Measurements from ENCODE around the gene ABCC1. TPM values are rescaled to one million over a fixed set of nuclear protein-coding genes. Genes with fewer than 3 reads are reported as not detected.

ABCC1 gene
- total RNA-seq: 10 to 100 TPM; 56.5 to 61.9 TPM
- polyA plus RNA-seq: 10 to 100 TPM in 1 of 2 donors, 1 to 10 TPM in 1; 2.9 to 30.8 TPM
- long read RNA-seq, donor 1, partial matches to known transcripts: 8 of 35 reads
- long read RNA-seq, donor 1, other reads (novel, unspliced or antisense): 27 of 35 reads
- long read RNA-seq, donor 2, full-length matches to known transcripts: 3 of 34 reads
- long read RNA-seq, donor 2, partial matches to known transcripts: 12 of 34 reads
- long read RNA-seq, donor 2, other reads (novel, unspliced or antisense): 19 of 34 reads

DNA sequence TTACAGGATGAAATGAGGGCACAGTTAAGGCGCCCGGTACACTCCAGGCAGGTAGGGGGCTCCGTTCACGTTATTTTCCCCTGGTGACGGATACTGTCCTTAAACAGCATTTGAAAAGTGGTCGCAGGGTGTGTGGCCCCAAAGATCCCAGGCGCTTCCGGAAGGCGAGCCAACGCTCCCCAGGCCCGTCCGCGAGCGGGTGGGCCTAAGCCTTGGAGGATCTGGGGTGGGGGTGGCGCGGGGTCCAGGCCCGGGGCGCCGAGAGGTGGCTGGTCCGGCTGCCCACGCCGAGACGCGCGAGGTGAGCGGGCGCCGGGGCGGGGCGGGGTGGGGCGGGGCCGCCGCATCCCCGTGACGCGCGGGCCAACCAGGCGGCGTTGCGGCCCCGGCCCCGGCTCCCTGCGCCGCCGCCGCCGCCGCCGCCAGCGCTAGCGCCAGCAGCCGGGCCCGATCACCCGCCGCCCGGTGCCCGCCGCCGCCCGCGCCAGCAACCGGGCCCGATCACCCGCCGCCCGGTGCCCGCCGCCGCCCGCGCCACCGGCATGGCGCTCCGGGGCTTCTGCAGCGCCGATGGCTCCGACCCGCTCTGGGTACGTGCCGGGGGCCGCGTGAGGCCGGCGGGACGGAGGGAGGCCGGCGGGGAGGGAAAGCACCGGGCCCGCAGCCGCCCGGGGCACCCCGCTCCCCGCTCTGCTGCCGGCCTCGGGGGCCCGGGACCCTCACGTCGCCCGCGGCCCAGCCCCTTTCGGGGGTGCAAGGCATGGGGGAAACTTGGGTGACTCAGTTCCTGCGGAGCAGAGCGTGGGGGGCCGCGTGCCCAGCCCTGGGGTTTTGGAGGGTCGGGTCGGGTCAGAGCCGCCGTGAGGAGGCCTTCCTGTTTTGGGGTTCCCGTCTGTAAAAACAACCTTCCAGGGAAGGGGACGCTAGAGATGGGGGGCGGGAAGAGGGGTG, at the start of gene ABCC1:
ABCC1 (plus strand) TSS at position 407 of the 951 bp plus-strand sequence; CDS start at position 543, 136 bp downstream.
- Histone ChIP-seq H3K36me3 (ENCODE audit: control insufficient read depth in 1 of 2, insufficient read depth in 2 of 2, low read length in 1 of 2) (no peaks in the 10 kb centered on the region), H3K4me1 (ENCODE audit: control insufficient read depth in 1 of 2, insufficient read depth in 2 of 2, low read length in 2 of 2) (peaks cover 0 to 6% of the 10 kb centered on the region in 2 donors), H3K27ac (ENCODE audit: low read depth in 1 of 2, low read length in 2 of 2) (peak within 1 kb of the TSS; percentile 56 to 73), H3K9me3 (ENCODE audit: control insufficient read depth, low read length) (no peaks in the 10 kb centered on the region), H3K27me3 (ENCODE audit: control insufficient read depth in 1 of 2, insufficient read depth in 2 of 2, low read length in 1 of 2) (no peaks in the 10 kb centered on the region), H3K4me3 (ENCODE audit: low read length in 2 of 2) (peak within 1 kb of the TSS; percentile 61 to 98)
- DNase-seq (peak; percentile 54 to 81), ATAC-seq (ENCODE audit: low FRiP score) (peak; percentile 57)
- intact Hi-C loops (cut with DNase I): loop anchor here (5.0 to 10.0 kb wide), 5 partner anchors 38 to 123 kb away; no protein-coding TSS in a partner anchor
- 0 to 1% methylated on average over 49 to 112 of the region's 112 CpGs for WGBS, 2 donors

DNA sequence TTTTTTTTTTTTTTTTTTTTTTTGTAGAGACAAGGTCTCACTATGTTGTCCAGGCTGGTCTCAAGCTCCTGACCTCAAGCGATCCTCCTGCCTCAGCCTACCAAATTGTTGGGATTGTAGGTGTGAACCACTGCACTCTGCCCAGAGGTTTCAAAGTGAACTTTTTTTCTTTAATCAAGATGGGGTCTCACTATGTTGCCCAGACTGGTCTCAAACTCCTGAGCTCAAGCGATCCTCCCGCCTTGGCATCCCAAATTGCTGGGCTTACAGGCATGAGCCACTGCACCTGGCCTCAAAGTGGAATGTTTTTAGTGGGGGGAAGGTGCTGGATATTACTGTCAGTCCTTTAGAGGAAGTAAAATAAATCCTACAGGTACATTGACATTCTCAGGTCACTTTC, 49.1 kb upstream of the ABCC1 start:
- Histone ChIP-seq H3K36me3 (ENCODE audit: control insufficient read depth in 1 of 2, insufficient read depth in 2 of 2, low read length in 1 of 2) (no peaks in the 10 kb centered on the region), H3K27ac (ENCODE audit: low read depth in 1 of 2, low read length in 2 of 2) (no peak overlapping the region), H3K9me3 (ENCODE audit: control insufficient read depth, low read length) (no peaks in the 10 kb centered on the region), H3K4me3 (ENCODE audit: low read length in 2 of 2) (no peak overlapping the region), H3K27me3 (ENCODE audit: control insufficient read depth in 1 of 2, insufficient read depth in 2 of 2, low read length in 1 of 2) (no peaks in the 10 kb centered on the region), H3K4me1 (ENCODE audit: control insufficient read depth in 1 of 2, insufficient read depth in 2 of 2, low read length in 2 of 2) (no peaks in the 10 kb centered on the region)
- ATAC-seq (ENCODE audit: low FRiP score) (no peak), DNase-seq (no peak)
- 94 to 99% methylated on average over 3 of the region's 3 CpGs for WGBS, 2 donors
- intact Hi-C loops (cut with DNase I): no loop called here

DNA sequence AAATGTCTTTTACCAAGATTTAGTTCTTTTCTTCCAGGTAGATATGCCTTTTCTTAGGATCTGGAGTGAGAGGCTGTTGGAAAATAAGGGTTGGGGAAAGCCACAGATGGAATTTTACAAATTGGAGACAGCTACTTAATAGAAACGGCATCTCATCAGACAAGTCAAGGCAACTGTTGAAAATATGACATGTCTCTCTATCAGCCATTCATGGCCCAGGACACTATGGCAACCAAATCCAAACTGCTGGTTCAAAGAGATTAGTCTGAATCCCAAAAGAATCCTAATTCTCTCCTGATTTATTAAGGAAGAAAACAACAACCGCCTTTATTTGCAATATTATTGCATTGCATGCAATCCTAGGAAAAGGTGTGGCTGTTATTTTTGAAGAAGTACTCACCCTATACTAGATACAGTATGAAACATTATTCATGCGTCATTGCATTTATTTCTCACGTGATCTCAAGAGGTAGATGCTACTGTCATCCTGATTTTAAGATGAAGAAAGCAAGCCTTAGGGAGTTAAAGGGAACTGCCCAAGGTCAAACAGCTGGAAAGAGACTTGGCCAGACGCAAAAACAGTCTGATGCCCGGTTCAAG, 48.4 kb upstream of the ABCC1 start:
- Histone ChIP-seq H3K4me3 (ENCODE audit: low read length in 2 of 2) (no peak overlapping the region), H3K4me1 (ENCODE audit: control insufficient read depth in 1 of 2, insufficient read depth in 2 of 2, low read length in 2 of 2) (no peaks in the 10 kb centered on the region), H3K27me3 (ENCODE audit: control insufficient read depth in 1 of 2, insufficient read depth in 2 of 2, low read length in 1 of 2) (no peaks in the 10 kb centered on the region), H3K36me3 (ENCODE audit: control insufficient read depth in 1 of 2, insufficient read depth in 2 of 2, low read length in 1 of 2) (no peaks in the 10 kb centered on the region), H3K9me3 (ENCODE audit: control insufficient read depth, low read length) (no peaks in the 10 kb centered on the region), H3K27ac (ENCODE audit: low read depth in 1 of 2, low read length in 2 of 2) (no peak overlapping the region)
- intact Hi-C loops (cut with DNase I): no loop called here
- ATAC-seq (ENCODE audit: low FRiP score) (no peak), DNase-seq (no peak)
- WGBS, 2 donors: 83% methylated on average over 6 of the region's 6 CpGs

DNA sequence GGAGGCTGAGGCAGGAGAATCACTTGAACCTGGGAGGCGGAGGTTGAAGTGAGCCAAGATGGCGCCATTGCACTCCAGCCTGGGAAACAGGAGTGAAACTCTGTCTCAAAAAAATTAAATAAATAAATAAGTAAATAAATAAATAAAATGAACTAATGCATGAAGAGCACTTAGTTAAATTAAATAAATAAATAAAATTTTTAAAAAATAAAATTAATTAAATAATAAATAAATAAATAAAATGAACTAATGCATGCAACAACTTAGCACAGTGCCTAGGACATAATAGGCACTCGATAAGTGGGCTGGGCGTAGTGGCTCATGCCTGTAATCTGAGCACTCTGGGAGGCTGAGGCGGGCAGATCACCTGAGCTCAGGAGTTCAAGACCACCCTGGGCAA, 45.5 kb upstream of the ABCC1 start:
- H3K27me3 ChIP-seq (ENCODE audit: control insufficient read depth in 1 of 2, insufficient read depth in 2 of 2, low read length in 1 of 2): no peaks in the 10 kb centered on the region
- no peaks in the 10 kb centered on the region for H3K9me3 ChIP-seq (ENCODE audit: control insufficient read depth, low read length)
- H3K4me3 ChIP-seq (ENCODE audit: low read length in 2 of 2): no peak overlapping the region
- 96 to 98% methylated on average over 5 of the region's 5 CpGs for WGBS, 2 donors
- ATAC-seq (ENCODE audit: low FRiP score) (no peak), DNase-seq (no peak)
- H3K4me1 ChIP-seq (ENCODE audit: control insufficient read depth in 1 of 2, insufficient read depth in 2 of 2, low read length in 2 of 2): no peaks in the 10 kb centered on the region
- H3K27ac ChIP-seq (ENCODE audit: low read depth in 1 of 2, low read length in 2 of 2): no peak overlapping the region
- no peaks in the 10 kb centered on the region for H3K36me3 ChIP-seq (ENCODE audit: control insufficient read depth in 1 of 2, insufficient read depth in 2 of 2, low read length in 1 of 2)
- intact Hi-C loops (cut with DNase I): no loop called here

DNA sequence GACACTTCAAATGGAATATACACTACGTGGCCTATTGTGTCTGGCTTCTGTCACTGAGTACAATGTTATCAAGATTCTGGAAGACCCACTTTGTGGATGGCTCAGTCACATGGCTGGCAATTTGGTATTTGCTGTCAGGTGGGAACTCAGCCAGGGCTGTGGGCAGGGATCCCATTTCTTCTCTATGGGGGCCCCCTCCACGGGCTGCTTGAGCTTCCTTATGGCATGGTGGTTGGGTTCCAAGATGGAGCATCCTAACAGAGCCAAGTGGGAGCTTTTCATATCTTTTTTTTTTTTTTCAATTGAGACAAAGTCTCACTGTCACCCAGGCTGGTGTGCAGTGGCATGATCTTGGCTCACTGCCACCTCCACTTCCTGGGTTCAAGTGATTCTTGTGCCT, 43.0 kb upstream of the ABCC1 start:
- H3K27ac ChIP-seq (ENCODE audit: low read depth in 1 of 2, low read length in 2 of 2): no peak overlapping the region
- no peaks in the 10 kb centered on the region for H3K9me3 ChIP-seq (ENCODE audit: control insufficient read depth, low read length)
- no peak overlapping the region for H3K4me3 ChIP-seq (ENCODE audit: low read length in 2 of 2)
- DNase-seq (peak in 1 of 2 donors; percentile 56), ATAC-seq (ENCODE audit: low FRiP score) (no peak)
- H3K36me3 ChIP-seq (ENCODE audit: control insufficient read depth in 1 of 2, insufficient read depth in 2 of 2, low read length in 1 of 2): no peaks in the 10 kb centered on the region
- intact Hi-C loops (cut with DNase I): no loop called here
- 74% methylated on average over 2 of the region's 2 CpGs for WGBS, 2 donors
- H3K4me1 ChIP-seq (ENCODE audit: control insufficient read depth in 1 of 2, insufficient read depth in 2 of 2, low read length in 2 of 2): no peaks in the 10 kb centered on the region
- no peaks in the 10 kb centered on the region for H3K27me3 ChIP-seq (ENCODE audit: control insufficient read depth in 1 of 2, insufficient read depth in 2 of 2, low read length in 1 of 2)

DNA sequence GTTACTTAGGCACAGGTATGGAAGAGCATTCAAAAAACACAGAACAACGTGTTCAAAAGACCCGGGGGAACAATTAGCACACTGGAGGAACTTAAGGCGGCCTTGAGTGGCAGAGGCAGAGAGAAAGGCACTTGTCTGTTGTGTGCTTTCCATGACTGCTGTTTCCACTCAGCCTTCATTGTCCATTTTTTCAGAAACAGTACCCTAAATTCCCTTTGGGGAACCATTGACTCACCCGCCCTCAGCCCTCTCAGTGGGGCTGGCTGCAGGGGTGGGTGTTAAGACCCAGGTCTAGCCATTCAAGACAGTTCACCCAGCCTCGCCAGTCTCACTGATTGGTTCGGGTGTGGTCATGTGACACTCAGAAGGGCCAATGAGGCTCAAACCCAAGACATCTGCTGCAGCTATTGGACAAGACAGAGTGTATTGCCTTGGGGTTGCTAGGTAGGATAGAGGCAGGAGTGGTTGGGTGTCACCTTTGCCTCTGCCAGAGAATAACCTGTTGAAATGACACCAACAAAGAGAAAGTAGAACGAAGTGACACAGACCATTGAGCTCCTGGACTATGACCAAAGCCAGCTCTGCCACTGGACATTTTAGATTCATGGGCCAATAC, 41.4 kb upstream of the ABCC1 start:
- ATAC-seq (ENCODE audit: low FRiP score): no peak
- Histone ChIP-seq H3K27ac (ENCODE audit: low read depth in 1 of 2, low read length in 2 of 2) (no peak overlapping the region), H3K36me3 (ENCODE audit: control insufficient read depth in 1 of 2, insufficient read depth in 2 of 2, low read length in 1 of 2) (no peaks in the 10 kb centered on the region), H3K27me3 (ENCODE audit: control insufficient read depth in 1 of 2, insufficient read depth in 2 of 2, low read length in 1 of 2) (no peaks in the 10 kb centered on the region), H3K4me3 (ENCODE audit: low read length in 2 of 2) (no peak overlapping the region), H3K9me3 (ENCODE audit: control insufficient read depth, low read length) (no peaks in the 10 kb centered on the region), H3K4me1 (ENCODE audit: control insufficient read depth in 1 of 2, insufficient read depth in 2 of 2, low read length in 2 of 2) (no peaks in the 10 kb centered on the region)
- intact Hi-C loops (cut with DNase I): no loop called here
- WGBS, 2 donors: 82 to 86% methylated on average over 7 of the region's 7 CpGs
- DNase-seq: peak in 1 of 2 donors; percentile 25

DNA sequence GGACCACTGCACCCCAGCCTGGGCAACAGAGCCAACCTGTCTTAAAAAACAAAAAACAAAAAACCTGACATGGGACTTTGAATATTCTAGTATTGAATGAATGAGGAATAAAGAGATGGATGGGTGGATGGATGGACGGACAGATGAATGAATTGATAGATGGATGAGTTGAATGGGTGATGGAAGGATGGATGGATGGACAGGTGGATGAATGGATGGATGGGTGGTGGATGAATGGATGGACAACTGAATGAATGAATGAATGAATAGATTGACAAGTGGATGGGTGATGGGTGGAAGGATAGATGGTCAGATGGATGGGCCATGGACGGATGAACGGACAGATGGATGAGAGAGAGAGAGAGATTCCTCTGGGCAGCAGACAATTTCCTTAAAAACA, 38.2 kb upstream of the ABCC1 start:
- 97 to 99% methylated on average over 3 of the region's 3 CpGs for WGBS, 2 donors
- no peaks in the 10 kb centered on the region for H3K9me3 ChIP-seq (ENCODE audit: control insufficient read depth, low read length)
- H3K27ac ChIP-seq (ENCODE audit: low read depth in 1 of 2, low read length in 2 of 2): no peak overlapping the region
- no peak for ATAC-seq (ENCODE audit: low FRiP score)
- no peaks in the 10 kb centered on the region for H3K4me1 ChIP-seq (ENCODE audit: control insufficient read depth in 1 of 2, insufficient read depth in 2 of 2, low read length in 2 of 2)
- DNase-seq: peak in 1 of 2 donors; percentile 1
- intact Hi-C loops (cut with DNase I): no loop called here
- H3K27me3 ChIP-seq (ENCODE audit: control insufficient read depth in 1 of 2, insufficient read depth in 2 of 2, low read length in 1 of 2): no peaks in the 10 kb centered on the region
- no peak overlapping the region for H3K4me3 ChIP-seq (ENCODE audit: low read length in 2 of 2)
- no peaks in the 10 kb centered on the region for H3K36me3 ChIP-seq (ENCODE audit: control insufficient read depth in 1 of 2, insufficient read depth in 2 of 2, low read length in 1 of 2)

DNA sequence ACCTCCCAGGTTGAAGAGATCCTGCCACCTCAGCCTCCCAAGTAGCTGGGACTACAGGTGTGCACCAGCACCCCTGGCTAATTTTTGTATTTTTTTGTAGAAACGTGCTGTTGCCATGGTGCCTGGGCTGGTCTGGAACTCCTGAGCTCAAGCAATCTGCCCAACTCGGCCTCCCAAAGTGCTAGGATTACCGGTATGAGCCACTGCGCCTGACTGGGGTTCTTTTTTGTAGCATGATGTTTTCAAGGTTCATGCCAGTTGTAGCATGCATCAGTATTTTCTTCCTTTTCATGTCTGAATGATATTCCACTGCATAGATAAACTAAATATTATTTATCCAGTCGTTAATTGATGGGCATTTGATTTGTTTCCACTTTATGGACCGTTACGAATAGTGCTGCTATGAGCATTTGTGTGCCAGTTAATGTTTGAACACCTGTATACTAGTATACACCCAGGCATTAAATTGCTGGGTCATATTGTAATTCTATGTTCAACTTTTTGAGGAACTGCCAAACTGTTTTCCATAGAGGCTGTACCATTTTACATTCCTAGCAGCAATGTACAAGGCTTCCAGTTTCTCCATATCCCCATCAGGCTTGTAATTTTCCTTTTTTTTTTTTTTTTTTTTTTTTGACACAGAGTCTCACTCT, 36.2 kb upstream of the ABCC1 start:
- H3K4me3 ChIP-seq (ENCODE audit: low read length in 2 of 2): no peak overlapping the region
- no peaks in the 10 kb centered on the region for H3K36me3 ChIP-seq (ENCODE audit: control insufficient read depth in 1 of 2, insufficient read depth in 2 of 2, low read length in 1 of 2)
- peak in 1 of 2 donors; percentile 9 for DNase-seq
- intact Hi-C loops (cut with DNase I): no loop called here
- WGBS, 2 donors: 80 to 82% methylated on average over 7 of the region's 7 CpGs
- no peak overlapping the region for H3K27ac ChIP-seq (ENCODE audit: low read depth in 1 of 2, low read length in 2 of 2)
- no peaks in the 10 kb centered on the region for H3K4me1 ChIP-seq (ENCODE audit: control insufficient read depth in 1 of 2, insufficient read depth in 2 of 2, low read length in 2 of 2)
- H3K27me3 ChIP-seq (ENCODE audit: control insufficient read depth in 1 of 2, insufficient read depth in 2 of 2, low read length in 1 of 2): no peaks in the 10 kb centered on the region
- no peak for ATAC-seq (ENCODE audit: low FRiP score)
- no peaks in the 10 kb centered on the region for H3K9me3 ChIP-seq (ENCODE audit: control insufficient read depth, low read length)

All from aorta (tissue), 5 donors.